Activated naive CD8-positive, alpha-beta T cell treated with anti-CD3 and anti-CD28 coated beads, Interleukin-2, amount 50 U/mL, for 24 hours (primary cell): Measurements from ENCODE around the gene KIF5B.
A peak's percentile ranks its signal among the peaks of the same experiment; 100 is the strongest.
"Not testable (repeated sequence)": the region's sequence is repeated elsewhere in the genome, so short reads cannot be mapped to it uniquely, and the experiment has no call there.

Experiments
- ATAC-seq: fragments of 150-1000 bp; cut with Tn5 transposase; one replicate; pipeline ENCODE4 v1.10.0; 2021
- DNase-seq: peaks from one replicate; pipeline ENCODE4 v3.0.0; 2021
- H3K27ac Mint-ChIP-seq: one replicate; pipeline ENCODE4 v1.8.0; 2021; ENCODE audit warnings: mild to moderate bottlenecking, mixed read lengths
- H3K27me3 Mint-ChIP-seq: one replicate; pipeline ENCODE4 v1.8.0; 2021; ENCODE audit warnings: mixed read lengths
- H3K36me3 Mint-ChIP-seq: one replicate; pipeline ENCODE4 v1.8.0; 2021; ENCODE audit warnings: low read depth, mixed read lengths
- H3K4me1 Mint-ChIP-seq: one replicate; pipeline ENCODE4 v1.8.0; 2021; ENCODE audit warnings: mixed read lengths
- H3K4me3 Mint-ChIP-seq: one replicate; pipeline ENCODE4 v1.8.0; 2021; ENCODE audit warnings: mild to moderate bottlenecking, moderate library complexity, mixed read lengths
- H3K9me3 Mint-ChIP-seq: one replicate; pipeline ENCODE4 v1.8.0; 2021; ENCODE audit warnings: mixed read lengths

KIF5B gene

DNA sequence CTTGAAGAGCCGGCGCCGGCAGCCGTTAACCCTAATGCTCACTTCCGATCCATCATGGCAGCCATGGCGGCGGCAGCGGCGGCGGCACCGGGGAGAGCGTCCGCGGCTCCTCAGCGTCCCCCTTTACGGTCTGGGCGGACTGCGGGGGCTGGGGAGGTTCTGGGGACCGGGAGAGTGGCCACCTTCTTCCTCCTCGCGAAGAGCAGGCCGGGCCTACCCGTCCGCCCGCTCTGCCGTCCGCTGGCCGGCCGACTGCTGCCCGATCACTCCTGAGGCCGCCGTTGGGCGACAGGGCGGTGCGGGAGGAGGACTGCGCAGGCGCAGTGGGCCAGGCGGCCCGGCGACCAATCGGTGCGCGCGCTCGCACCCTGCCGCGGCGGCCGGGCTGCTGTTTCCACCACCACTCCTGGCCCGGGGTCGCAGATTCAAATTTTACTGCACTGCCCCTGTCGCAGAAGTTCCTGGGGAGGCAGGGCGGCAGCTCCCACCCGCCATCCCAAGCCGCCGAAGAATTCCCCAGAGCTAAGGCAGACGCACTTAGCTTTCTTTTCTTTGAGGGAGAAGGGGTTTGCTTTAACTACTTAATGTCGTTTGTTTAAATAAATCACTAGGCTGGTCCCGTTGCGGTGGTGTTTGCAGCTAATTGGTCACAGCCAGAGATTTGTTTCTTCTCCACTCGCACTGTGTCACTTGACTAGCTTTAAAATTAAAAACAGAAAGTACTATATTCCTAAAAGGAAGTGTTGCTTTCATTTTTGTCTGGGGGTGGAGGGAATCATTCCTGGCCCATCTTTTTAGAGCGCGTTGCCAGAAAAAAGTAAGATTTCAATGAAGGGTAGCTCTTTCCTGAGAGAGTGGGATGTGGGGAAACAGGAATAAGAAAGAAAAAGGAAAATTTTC, at the start of gene KIF5B:
Gene KIF5B (minus strand): TSS at position 290 of the 900 bp plus-strand sequence. CDS start 452 bp downstream, outside the sequence.
- Mint-ChIP-seq H3K27ac (peak within 1 kb of the TSS; percentile 89), H3K36me3 (peaks cover 15% of the 10 kb centered on the region), H3K9me3 (no peaks in the 10 kb centered on the region), H3K4me1 (peaks cover 39% of the 10 kb centered on the region), H3K27me3 (no peaks in the 10 kb centered on the region), H3K4me3 (peak within 1 kb of the TSS; percentile 93)
- peak; percentile 91 for DNase-seq
- peak; percentile 91 for ATAC-seq

DNA sequence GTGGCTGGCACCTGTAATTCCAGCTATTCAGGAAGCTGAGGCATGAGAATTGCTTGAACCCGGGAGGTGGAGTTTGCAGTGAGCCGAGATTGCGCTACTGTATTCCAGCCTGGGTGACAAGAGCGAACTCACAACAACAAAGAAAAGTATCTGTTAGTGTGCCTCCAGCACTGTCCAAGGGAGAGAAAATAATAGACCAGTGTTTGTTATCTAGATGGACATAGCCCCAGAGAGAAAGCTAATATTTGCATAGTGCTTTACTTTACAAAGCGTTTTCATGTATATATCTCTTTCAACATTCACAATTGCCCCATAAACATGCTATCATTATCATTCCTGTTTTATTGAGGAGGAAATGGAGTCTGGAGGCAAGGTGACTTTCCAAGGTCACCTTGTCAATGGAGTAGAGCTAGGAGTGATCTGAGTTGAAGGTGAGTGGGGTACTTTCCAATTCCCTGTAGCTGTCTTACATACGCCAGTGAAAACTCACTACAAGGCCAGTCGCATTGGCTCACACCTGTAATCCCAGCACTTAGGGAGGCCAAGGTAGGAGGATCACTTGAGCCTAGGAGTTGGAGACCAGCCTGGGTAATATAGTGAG, 49.7 kb upstream of the KIF5B start:
- Mint-ChIP-seq H3K4me3 (no peak overlapping the region), H3K36me3 (no peaks in the 10 kb centered on the region), H3K27me3 (no peaks in the 10 kb centered on the region), H3K27ac (no peak overlapping the region), H3K4me1 (no peaks in the 10 kb centered on the region), H3K9me3 (no peaks in the 10 kb centered on the region)
- DNase-seq (no peak), ATAC-seq (no peak)

DNA sequence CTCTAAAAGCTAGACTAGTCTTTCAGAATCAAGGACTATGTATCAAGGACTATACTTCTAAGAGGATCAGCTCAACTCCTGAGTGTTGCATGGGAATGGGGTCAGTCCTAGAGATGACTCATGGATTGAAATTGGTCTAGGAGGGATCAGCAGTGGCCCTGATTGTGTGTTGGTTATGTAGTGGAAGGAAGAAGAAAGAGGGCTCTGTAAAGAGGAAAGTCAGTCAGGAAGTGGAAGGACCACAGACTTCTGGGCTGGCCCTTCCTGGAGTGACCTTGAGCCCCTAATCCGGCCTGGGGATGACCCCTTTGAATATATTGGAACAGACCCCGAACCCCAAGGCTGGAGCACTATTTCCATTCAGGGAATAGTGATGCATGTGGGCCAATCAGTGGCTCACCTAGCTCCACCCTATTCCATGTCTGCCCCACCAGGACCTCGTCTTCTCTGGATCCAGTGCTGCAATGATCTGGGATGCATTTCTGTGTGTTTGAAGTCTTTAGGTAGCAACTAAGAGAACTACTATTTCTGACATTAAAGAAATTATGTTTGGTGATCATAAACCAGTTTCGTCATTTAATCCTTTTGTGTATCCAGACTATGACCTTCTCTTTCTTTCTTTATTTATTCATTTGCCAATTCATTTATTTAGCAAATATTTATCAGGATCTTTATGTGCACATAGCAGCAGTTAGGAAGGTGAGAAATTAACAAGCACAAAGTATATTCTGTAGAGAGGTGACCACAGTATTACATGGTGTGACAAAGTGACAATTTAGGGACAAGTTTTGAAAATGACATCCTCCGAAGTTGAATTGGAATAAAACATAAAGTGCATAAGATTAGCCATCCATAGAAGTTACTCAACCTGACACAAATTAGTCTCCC, 48.6 kb upstream of the KIF5B start:
- no peak for ATAC-seq
- Mint-ChIP-seq H3K27me3 (no peaks in the 10 kb centered on the region), H3K36me3 (no peaks in the 10 kb centered on the region), H3K9me3 (no peaks in the 10 kb centered on the region), H3K4me3 (no peak overlapping the region), H3K27ac (no peak overlapping the region), H3K4me1 (no peaks in the 10 kb centered on the region)
- no peak for DNase-seq

DNA sequence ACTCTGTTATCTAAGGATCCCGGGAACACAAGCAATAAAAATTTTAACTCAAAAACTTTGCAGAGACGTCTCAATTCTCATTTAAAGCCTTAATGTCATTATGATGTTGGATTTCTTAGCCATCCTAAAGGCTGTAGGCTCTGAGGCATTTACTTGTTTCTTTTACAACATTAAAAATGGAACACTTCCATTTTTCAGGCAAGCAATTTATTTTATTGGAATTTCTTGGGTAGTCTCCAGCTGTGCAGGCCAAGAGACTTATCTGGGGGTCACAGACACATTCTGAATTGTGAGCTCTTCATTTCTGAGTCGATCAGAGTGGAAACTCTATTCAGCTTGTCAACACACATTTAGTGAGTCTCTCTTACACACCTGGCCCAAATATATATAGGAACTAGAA, 48.0 kb upstream of the KIF5B start:
- DNase-seq (no peak), ATAC-seq (no peak)
- H3K36me3 Mint-ChIP-seq = no peaks in the 10 kb centered on the region
- H3K4me1 Mint-ChIP-seq = no peaks in the 10 kb centered on the region
- no peak overlapping the region for H3K4me3 Mint-ChIP-seq
- no peak overlapping the region for H3K27ac Mint-ChIP-seq
- H3K9me3 Mint-ChIP-seq = peaks cover under 1% of the 10 kb centered on the region
- no peaks in the 10 kb centered on the region for H3K27me3 Mint-ChIP-seq

DNA sequence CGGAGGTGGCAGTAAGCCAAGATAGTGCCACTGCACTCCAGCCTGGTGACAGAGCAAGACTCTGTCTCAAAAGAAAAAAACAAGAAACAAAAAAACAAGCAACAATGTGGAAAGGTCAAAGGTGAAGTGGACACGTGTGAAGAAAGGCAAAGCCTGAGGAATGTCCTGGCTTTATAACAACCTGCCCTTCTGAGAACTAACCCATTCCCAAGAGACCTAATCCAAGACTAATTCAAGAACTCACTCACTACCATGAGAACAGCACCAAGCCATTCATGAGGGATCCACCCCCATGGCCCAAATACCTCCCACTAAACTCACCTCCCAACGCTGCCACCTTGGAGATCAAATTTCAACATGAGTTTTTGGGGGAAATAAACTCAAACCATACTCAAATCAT, 47.5 kb upstream of the KIF5B start:
- Mint-ChIP-seq H3K9me3 (peaks cover 4% of the 10 kb centered on the region), H3K36me3 (no peaks in the 10 kb centered on the region), H3K4me3 (no peak overlapping the region), H3K27me3 (no peaks in the 10 kb centered on the region), H3K27ac (no peak overlapping the region), H3K4me1 (no peaks in the 10 kb centered on the region)
- ATAC-seq = no peak
- DNase-seq = no peak

DNA sequence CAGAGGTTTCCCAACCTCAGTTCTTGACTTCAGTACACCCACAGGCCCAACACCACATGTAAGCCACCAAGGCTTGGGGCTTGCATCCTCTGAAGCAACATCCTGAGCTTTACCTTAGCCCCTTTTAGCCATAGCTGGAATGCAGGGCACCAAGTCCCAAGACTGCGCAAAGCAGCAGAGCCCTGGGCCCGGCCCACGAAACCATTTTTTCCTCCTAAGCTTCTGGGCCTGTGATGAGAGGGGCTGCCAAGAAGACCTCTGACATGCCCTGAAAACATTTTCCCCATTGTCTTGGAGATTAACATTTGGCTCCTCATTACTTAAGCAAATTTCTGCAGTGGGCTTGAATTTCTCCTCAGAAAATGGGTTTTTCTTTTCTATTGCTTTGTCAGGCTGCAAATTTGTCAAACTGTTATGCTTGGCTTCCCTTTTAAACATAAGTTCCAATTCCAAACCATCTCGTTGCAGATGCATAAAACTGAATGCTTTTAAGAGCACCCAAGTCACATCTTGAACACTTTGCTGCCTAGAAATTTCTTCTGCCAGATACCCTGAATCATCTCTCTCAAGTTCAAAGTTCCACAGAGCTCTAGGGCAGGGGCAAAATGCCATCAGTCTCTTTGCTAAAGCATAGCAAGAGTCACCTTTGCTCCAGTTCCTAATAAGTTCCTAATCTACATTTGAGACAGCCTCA, 42.5 kb upstream of the KIF5B start:
- H3K27ac Mint-ChIP-seq, DNase-seq, H3K27me3 Mint-ChIP-seq, ATAC-seq, H3K4me1 Mint-ChIP-seq, H3K4me3 Mint-ChIP-seq, H3K36me3 Mint-ChIP-seq: not testable (repeated sequence)
- peaks cover 15% of the 10 kb centered on the region for H3K9me3 Mint-ChIP-seq

DNA sequence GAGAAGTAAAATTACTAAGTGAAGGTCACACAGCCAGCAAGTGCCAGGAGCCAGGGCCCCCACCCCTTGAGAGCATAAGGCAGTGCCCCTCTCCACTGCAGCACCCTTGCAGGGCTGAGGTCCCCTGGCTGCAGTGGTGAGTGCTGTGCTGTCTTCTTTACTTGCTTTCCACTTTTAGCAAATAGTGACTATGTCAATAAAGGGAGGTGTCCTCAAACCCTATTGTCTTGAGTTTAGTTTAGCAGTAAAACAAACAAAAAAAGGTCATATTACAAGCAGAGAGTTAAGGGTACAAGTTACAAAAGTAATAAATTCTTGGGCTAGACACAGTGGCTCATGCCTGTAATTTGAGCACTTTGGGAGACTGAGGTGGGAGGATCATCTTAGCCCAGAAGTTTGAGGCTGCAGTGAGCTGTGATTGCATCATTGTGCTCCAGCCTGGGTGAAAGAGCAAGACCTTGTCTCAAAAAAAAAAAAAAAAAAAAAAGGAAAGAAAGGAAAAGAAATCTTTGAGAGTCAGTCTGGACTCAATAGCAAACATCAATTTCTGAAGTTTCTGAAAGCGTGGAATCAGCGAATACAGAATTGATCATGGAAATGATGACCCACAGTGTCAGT, 39.0 kb upstream of the KIF5B start:
- H3K4me3 Mint-ChIP-seq = no peak overlapping the region
- ATAC-seq (no peak), DNase-seq (no peak)
- H3K27me3 Mint-ChIP-seq = peaks cover 6% of the 10 kb centered on the region
- H3K36me3 Mint-ChIP-seq = no peaks in the 10 kb centered on the region
- H3K9me3 Mint-ChIP-seq = peaks cover 15% of the 10 kb centered on the region
- no peak overlapping the region for H3K27ac Mint-ChIP-seq
- H3K4me1 Mint-ChIP-seq = no peaks in the 10 kb centered on the region

DNA sequence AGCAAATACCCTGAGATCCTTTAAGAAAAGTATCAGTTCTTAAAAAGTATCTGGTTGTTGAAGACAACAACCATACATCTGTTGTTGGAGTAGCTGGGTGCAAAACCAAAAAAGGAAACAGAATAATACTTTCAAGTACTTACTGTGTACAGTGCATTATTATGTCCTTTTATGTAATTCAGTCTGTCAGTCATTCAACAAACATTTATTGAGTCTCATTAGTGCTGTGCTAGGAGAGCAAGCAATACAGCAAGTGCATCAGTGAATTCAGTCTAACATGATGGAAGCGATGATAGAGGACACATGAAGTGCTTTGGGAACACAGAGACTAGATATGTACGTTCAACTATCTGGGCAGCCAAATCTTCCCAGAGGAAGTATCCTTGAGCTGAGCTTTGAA, 37.4 kb upstream of the KIF5B start:
- DNase-seq (no peak), ATAC-seq (no peak)
- H3K27ac Mint-ChIP-seq = no peak overlapping the region
- H3K36me3 Mint-ChIP-seq = no peaks in the 10 kb centered on the region
- no peaks in the 10 kb centered on the region for H3K4me1 Mint-ChIP-seq
- H3K9me3 Mint-ChIP-seq = peaks cover 11% of the 10 kb centered on the region
- H3K27me3 Mint-ChIP-seq = peaks cover 6% of the 10 kb centered on the region
- no peak overlapping the region for H3K4me3 Mint-ChIP-seq

DNA sequence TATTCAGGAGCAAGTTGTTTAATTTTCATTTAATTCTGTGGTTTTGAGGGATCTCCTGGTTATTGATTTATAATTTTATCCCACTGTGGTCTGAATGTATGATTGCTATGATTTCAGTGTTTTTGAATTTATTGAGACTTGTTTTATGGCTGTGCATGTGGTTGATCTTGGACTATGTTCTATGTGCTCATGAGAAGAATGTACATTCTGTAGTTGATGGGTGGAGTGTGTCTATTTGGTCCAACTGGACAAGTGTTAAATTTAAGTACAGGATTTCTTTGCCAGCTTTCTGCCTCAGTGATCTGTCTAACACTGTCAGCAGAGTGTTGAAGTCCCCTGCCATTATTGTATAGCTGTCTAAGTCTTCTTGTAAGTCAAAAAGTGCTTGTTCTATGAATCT, 34.8 kb upstream of the KIF5B start:
- Mint-ChIP-seq H3K27ac (no peak overlapping the region), H3K4me3 (no peak overlapping the region), H3K9me3 (no peaks in the 10 kb centered on the region), H3K27me3 (peaks cover 6% of the 10 kb centered on the region), H3K4me1 (no peaks in the 10 kb centered on the region), H3K36me3 (no peaks in the 10 kb centered on the region)
- DNase-seq = no peak
- ATAC-seq = no peak

DNA sequence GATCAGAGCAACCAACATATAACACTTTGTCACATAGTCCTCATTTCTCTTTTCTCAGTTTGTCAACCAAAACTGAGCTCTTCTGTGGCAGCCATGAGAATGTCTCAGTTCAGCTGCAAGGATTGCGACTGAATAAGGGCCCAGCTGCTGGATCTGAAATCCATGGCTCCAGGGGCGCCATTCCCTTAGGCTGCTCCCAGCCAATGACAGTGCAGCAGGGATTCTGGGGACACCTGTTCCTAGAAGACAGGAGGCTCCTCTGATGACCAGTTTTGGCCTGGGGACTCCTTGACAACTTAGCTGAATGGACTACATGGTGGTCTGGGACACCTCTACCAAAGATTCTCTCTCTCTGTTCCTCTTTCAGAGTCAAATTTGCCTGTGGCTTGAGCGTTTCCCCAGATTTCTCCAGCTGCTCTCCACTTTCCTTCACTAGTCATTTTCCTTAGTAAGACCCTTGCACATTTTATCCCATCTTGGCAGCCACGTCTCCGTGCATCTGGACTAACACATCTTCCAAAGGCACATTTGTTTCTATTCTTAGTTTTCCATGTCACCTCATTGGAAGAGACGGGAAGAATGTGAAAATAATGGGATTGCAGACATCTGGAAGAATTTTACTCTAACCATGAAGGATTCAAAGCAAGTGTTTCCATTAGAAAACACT, 28.1 kb upstream of the KIF5B start:
- Mint-ChIP-seq H3K36me3 (no peaks in the 10 kb centered on the region), H3K27ac (no peak overlapping the region), H3K4me1 (no peaks in the 10 kb centered on the region), H3K4me3 (no peak overlapping the region), H3K27me3 (no peaks in the 10 kb centered on the region), H3K9me3 (no peaks in the 10 kb centered on the region)
- no peak for ATAC-seq
- DNase-seq = no peak

DNA sequence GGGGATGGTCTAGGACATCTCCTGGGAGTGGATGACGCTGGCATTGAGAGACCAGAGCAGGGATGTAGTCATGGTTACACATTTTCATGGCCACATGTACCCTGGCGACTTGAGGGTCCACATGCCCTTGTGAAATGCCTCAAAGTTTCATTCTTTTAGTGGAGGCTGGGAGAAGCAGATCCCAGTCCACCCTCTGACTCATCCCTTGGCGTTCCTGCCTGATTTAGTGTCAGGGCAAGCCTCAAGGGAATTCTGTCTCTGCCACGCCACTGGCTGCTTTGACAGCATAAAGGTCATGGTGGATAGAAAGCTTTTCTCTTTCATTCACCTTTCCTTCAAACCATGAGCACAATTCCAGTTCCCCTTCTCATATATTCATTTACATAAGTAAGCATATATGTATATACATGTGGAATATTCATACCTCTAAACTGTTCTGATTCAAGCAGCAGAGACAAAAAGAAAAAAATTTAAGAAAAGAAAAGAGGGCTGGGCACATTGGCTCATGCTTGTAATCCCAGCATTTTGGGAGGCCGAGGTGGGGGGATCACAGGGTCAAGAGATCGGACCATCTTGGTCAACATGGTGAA, 21.8 kb upstream of the KIF5B start:
- H3K27ac Mint-ChIP-seq = no peak overlapping the region
- H3K4me3 Mint-ChIP-seq = no peak overlapping the region
- no peaks in the 10 kb centered on the region for H3K36me3 Mint-ChIP-seq
- ATAC-seq (no peak), DNase-seq (no peak)
- H3K9me3 Mint-ChIP-seq = no peaks in the 10 kb centered on the region
- no peaks in the 10 kb centered on the region for H3K4me1 Mint-ChIP-seq
- H3K27me3 Mint-ChIP-seq = peaks cover 1% of the 10 kb centered on the region

DNA sequence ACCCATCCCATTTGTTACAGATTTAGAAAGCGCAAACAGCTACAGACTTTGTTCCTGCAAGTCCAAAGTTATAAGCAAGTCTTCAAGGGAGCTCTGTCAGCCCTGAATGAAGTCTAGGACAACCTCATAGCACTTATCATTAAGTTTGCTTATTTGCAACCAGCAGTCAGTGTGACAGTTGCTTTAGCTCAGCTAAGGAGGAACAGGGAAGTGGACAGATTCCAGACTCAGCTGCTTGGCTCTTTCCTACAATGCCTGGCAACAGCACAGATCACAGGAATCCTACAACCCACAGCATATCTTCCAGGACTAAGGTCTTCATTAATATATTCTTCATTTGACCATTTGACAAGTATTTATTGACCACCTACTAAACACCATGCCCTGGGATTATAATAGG, 17.4 kb upstream of the KIF5B start:
- no peaks in the 10 kb centered on the region for H3K4me1 Mint-ChIP-seq
- H3K36me3 Mint-ChIP-seq = no peaks in the 10 kb centered on the region
- no peak overlapping the region for H3K27ac Mint-ChIP-seq
- DNase-seq = no peak
- no peak for ATAC-seq
- H3K27me3 Mint-ChIP-seq = peaks cover 1% of the 10 kb centered on the region
- no peaks in the 10 kb centered on the region for H3K9me3 Mint-ChIP-seq
- H3K4me3 Mint-ChIP-seq = no peak overlapping the region

DNA sequence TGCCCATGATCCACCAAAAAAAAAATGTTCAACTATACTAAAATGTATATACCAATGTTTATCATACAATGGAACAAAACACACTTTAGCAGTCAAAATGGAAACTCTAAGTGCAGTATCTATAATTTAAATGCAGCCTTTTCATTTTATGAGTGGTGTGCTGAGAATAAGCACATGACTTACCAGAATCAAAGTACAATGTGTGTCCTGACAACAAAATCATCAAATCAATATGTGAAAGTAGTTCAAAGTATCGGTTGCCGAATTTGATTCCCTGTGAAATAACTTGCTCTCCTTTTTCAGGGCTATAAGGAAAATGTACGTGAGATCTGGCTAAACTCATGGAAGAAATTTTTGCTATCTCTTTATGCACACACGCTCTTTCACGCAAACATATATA, 16.9 kb upstream of the KIF5B start:
- H3K4me3 Mint-ChIP-seq = no peak overlapping the region
- H3K27ac Mint-ChIP-seq = no peak overlapping the region
- ATAC-seq = no peak
- DNase-seq = no peak
- H3K36me3 Mint-ChIP-seq = no peaks in the 10 kb centered on the region
- no peaks in the 10 kb centered on the region for H3K4me1 Mint-ChIP-seq
- peaks cover 1% of the 10 kb centered on the region for H3K27me3 Mint-ChIP-seq
- no peaks in the 10 kb centered on the region for H3K9me3 Mint-ChIP-seq
